ENCODE results near the gene PGAP1. TPM values are rescaled to one million over a fixed set of nuclear protein-coding genes. Genes with fewer than 3 reads are reported as not detected.

Gene PGAP1
- total and polyA plus RNA-seq, 2 of the 8 experiments (the other 6 are each of a cell fraction or from before 2014, with no cell fraction given): 8.3 to 24.1 TPM

DNA sequence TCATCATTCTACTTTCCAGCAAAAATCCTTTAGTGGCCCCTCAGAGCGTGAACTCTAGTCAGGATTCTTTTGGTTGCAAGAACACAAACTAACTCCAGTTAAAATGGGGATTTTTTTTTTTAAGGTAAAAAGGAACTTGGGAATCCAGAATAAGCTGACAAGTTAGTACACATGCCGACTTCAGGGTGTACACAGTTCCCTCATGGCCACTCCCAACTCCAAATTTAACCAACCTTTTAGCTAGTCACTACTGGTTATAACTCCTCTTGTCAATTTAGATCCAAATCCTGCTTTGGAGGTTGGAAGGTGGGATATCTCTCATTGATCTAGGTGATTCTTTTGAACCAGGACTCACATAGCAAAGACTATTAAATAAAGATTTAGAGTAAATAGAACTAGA lies 5.0 kb upstream of the PGAP1 start:
- no peak overlapping the region for H3K4ac ChIP-seq (replicated peaks; ENCODE audit: insufficient read length, low read depth, low read length)
- no peak overlapping the region for H4K91ac ChIP-seq (replicated peaks; ENCODE audit: insufficient read length, low read length)
- no peak overlapping the region for H2BK5ac ChIP-seq (ENCODE audit: low read depth, low read length)
- TF ChIP-seq SIN3A (conservative IDR thresholded peaks at IDR 0.05 in 1 of 2, IDR thresholded peaks at IDR 0.05 in 1 of 2; ENCODE audit: low read depth in 1 of 2, low read length in 2 of 2) (no peak), JUND (IDR thresholded peaks at IDR 0.05; ENCODE audit: low read length) (no peak), CTBP2 (IDR thresholded peaks at IDR 0.05; ENCODE audit: borderline replicate concordance, insufficient read depth, insufficient read length, low read length) (no peak), GTF2F1 (IDR thresholded peaks at IDR 0.05; ENCODE audit: borderline replicate concordance, low read depth, low read length) (no peak), RAD21 (IDR thresholded peaks at IDR 0.05 in 1 of 2, conservative IDR thresholded peaks at IDR 0.05 in 1 of 2; ENCODE audit: low read depth in 2 of 2, low read length in 2 of 2) (no peak), KDM4A (IDR thresholded peaks at IDR 0.05; ENCODE audit: low read depth, low read length, severe bottlenecking) (no peak), EZH2 (IDR thresholded peaks at IDR 0.05; ENCODE audit: low read depth, low read length, severe bottlenecking) (no peak), KDM5A (IDR thresholded peaks at IDR 0.05; ENCODE audit: low read length) (no peak), YY1 (IDR thresholded peaks at IDR 0.05; ENCODE audit: low read depth, low read length) (no peak), BCL11A (IDR thresholded peaks at IDR 0.05; ENCODE audit: low read depth in 2 of 2, low read length in 2 of 2) (no peak), CREB1 (IDR thresholded peaks at IDR 0.05) (no peak), CBX5 (IDR thresholded peaks at IDR 0.05; ENCODE audit: low read depth, low read length) (no peak)
- TF ChIP-seq, protein P1, sequence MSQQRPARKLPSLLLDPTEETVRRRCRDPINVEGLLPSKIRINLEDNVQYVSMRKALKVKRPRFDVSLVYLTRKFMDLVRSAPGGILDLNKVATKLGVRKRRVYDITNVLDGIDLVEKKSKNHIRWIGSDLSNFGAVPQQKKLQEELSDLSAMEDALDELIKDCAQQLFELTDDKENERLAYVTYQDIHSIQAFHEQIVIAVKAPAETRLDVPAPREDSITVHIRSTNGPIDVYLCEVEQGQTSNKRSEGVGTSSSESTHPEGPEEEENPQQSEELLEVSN (IDR thresholded peaks at IDR 0.05): no peak
- TF ChIP-seq, protein P2, sequence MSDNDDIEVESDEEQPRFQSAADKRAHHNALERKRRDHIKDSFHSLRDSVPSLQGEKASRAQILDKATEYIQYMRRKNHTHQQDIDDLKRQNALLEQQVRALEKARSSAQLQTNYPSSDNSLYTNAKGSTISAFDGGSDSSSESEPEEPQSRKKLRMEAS (IDR thresholded peaks at IDR 0.05): no peak
- DNase-seq (ENCODE audit: low read depth in 1 of 2, low spot score in 2 of 2) (no peak), FAIRE-seq (no peak)
- no peak overlapping the region for H3K56ac ChIP-seq (replicated peaks; ENCODE audit: insufficient read length, low read depth, low read length)
- no peaks in the 10 kb centered on the region for H3K79me1 ChIP-seq (ENCODE audit: low read depth, low read length)
- H3K23ac ChIP-seq (ENCODE audit: insufficient read length): no peak overlapping the region
- no peak overlapping the region for H4K8ac ChIP-seq (ENCODE audit: extremely low read depth, insufficient read depth, low read length)
- no peak overlapping the region for H3K27ac ChIP-seq (ENCODE audit: low read depth, low read length)
- H2AK5ac ChIP-seq (ENCODE audit: low read depth, low read length): no peak overlapping the region
- H4K5ac ChIP-seq (ENCODE audit: insufficient read length, low read depth, low read length): no peak overlapping the region
- no peaks in the 10 kb centered on the region for H3K36me3 ChIP-seq (ENCODE audit: control insufficient read depth in 2 of 4, insufficient read depth in 4 of 4, low read length in 3 of 4)
- H3K4me3 ChIP-seq (ENCODE audit: extremely low read depth in 1 of 4, insufficient read depth in 2 of 4, low read depth in 3 of 4, low read length in 4 of 4): no peak overlapping the region
- no peak overlapping the region for H2AFZ ChIP-seq (ENCODE audit: low read length)
- no peaks in the 10 kb centered on the region for H3K79me2 ChIP-seq (ENCODE audit: control insufficient read depth in 1 of 2, insufficient read depth in 2 of 2, low read length in 2 of 2)
- no peak overlapping the region for H3K9ac ChIP-seq (replicated peaks in 1 of 4; ENCODE audit: extremely low read depth in 1 of 4, low read depth in 3 of 4, low read length in 3 of 4)
- H2BK20ac ChIP-seq (ENCODE audit: low read length): no peak overlapping the region
- no peaks in the 10 kb centered on the region for H3K27me3 ChIP-seq (replicated peaks in 1 of 4; ENCODE audit: control insufficient read depth in 3 of 4, extremely low read depth in 1 of 4, insufficient read depth in 3 of 4, low read length in 3 of 4)
- no peaks in the 10 kb centered on the region for H4K20me1 ChIP-seq (replicated peaks in 1 of 2; ENCODE audit: control insufficient read depth in 1 of 2, insufficient read depth in 2 of 2, low read length in 2 of 2)
- POLR2A ChIA-PET (ENCODE audit: partially characterized antibody): no interaction called here
- no peak overlapping the region for H3K18ac ChIP-seq (ENCODE audit: extremely low read depth, low read length)
- WGBS, 2 experiments (ENCODE audit: extremely low coverage in 1 of 2, insufficient coverage in 1 of 2, insufficient read length in 1 of 2, insufficient replicate concordance in 2 of 2, low coverage in 1 of 2, low lambda C conversion rate in 2 of 2, missing lambda C conversion rate in 1 of 2): 86% methylated on average over 2 of the region's 2 CpGs; no CpG with 5 or more reads in 1 of the 2 experiments
- no peak overlapping the region for H3K14ac ChIP-seq (ENCODE audit: insufficient read length)
- no peak overlapping the region for H2BK15ac ChIP-seq (ENCODE audit: low read length)
- H2BK12ac ChIP-seq (ENCODE audit: low read depth, low read length): no peak overlapping the region
- H3K9me3 ChIP-seq (ENCODE audit: insufficient read depth in 2 of 2, low read depth in 1 of 2, low read length in 1 of 2): no peaks in the 10 kb centered on the region
- no peak overlapping the region for H2BK120ac ChIP-seq (replicated peaks; ENCODE audit: low read depth, low read length)
- H3K23me2 ChIP-seq (ENCODE audit: low read depth, low read length): peaks cover 10% of the 10 kb centered on the region
- no peak overlapping the region for H3K4me2 ChIP-seq (ENCODE audit: insufficient read depth in 1 of 2, low read depth in 2 of 2, low read length in 2 of 2)
- no peaks in the 10 kb centered on the region for H3K4me1 ChIP-seq (replicated peaks in 1 of 4; ENCODE audit: control insufficient read depth in 3 of 4, insufficient read depth in 4 of 4, low read length in 3 of 4)
- CTCF ChIA-PET (ENCODE audit: partially characterized antibody): no interaction called here

Measured in H1 (cell line).